Measurements from ENCODE around the gene TTLL11.

The TTLL11 gene

GRCh38 chr9:122091682-122092592, 1.2 kb downstream of the TTLL11 start:
- no peak for ATAC-seq
- no peak for TF ChIP-seq ZFP3 (CRISPR knock-in tag; IDR thresholded peaks at IDR 0.05)
- no peak for TF ChIP-seq ZC3H10 (CRISPR knock-in tag; IDR thresholded peaks at IDR 0.05)
- TF ChIP-seq, protein P1, sequence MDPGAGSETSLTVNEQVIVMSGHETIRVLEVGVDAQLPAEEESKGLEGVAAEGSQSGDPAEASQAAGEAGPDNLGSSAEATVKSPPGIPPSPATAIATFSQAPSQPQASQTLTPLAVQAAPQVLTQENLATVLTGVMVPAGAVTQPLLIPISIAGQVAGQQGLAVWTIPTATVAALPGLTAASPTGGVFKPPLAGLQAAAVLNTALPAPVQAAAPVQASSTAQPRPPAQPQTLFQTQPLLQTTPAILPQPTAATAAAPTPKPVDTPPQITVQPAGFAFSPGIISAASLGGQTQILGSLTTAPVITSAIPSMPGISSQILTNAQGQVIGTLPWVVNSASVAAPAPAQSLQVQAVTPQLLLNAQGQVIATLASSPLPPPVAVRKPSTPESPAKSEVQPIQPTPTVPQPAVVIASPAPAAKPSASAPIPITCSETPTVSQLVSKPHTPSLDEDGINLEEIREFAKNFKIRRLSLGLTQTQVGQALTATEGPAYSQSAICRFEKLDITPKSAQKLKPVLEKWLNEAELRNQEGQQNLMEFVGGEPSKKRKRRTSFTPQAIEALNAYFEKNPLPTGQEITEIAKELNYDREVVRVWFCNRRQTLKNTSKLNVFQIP (CRISPR knock-in tag; IDR thresholded peaks at IDR 0.05; ENCODE audit: borderline replicate concordance, low read depth): no peak
- no peak for TF ChIP-seq OSR1 (CRISPR knock-in tag; IDR thresholded peaks at IDR 0.05)
- TF ChIP-seq ZFP30 (CRISPR knock-in tag; IDR thresholded peaks at IDR 0.05): no peak
- TF ChIP-seq TOX (CRISPR knock-in tag; IDR thresholded peaks at IDR 0.05; ENCODE audit: borderline replicate concordance): no peak
- TF ChIP-seq TCF4 (CRISPR knock-in tag; IDR thresholded peaks at IDR 0.05; ENCODE audit: borderline replicate concordance): no peak

DNA sequence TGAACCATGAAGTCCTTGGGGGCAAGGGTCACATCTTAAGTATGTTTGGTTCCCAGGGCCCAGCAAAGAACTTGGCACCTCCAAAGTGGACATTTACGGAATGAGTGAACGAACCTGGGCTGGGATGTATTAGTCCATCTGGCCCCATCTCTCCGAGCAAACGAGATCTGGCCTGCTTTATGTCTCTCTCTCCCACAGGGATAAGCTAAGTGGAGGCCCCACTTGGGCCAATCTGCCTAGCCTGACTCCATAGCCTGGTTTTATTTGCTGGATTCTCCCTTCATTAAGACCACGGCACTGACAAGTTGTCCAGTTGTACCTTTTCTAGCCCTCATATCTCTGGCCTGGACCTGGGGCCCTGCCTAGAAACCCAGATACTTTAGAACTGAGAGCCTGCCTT, 2.1 kb downstream of the TTLL11 start:
- ATAC-seq: no peak
- TF ChIP-seq SNAI2 (CRISPR knock-in tag; IDR thresholded peaks at IDR 0.05) (no peak), ZNF70 (CRISPR knock-in tag; IDR thresholded peaks at IDR 0.05) (no peak), TOX (CRISPR knock-in tag; IDR thresholded peaks at IDR 0.05; ENCODE audit: borderline replicate concordance) (no peak), TSHZ2 (CRISPR knock-in tag; IDR thresholded peaks at IDR 0.05) (no peak), ZNF565 (CRISPR knock-in tag; conservative IDR thresholded peaks at IDR 0.05; ENCODE audit: low read depth) (no peak), CSRNP3 (CRISPR knock-in tag; IDR thresholded peaks at IDR 0.05) (no peak), ZFP3 (CRISPR knock-in tag; IDR thresholded peaks at IDR 0.05) (no peak), ZNF8 (CRISPR knock-in tag; IDR thresholded peaks at IDR 0.05) (no peak), CSDC2 (CRISPR knock-in tag; IDR thresholded peaks at IDR 0.05) (no peak), ARNTL (CRISPR knock-in tag; IDR thresholded peaks at IDR 0.05; ENCODE audit: borderline replicate concordance, low read depth) (no peak), ZFP30 (CRISPR knock-in tag; IDR thresholded peaks at IDR 0.05) (no peak), GLIS3 (CRISPR knock-in tag; IDR thresholded peaks at IDR 0.05) (no peak), PPARA (CRISPR knock-in tag; IDR thresholded peaks at IDR 0.05; ENCODE audit: borderline replicate concordance) (no peak), BACH2 (CRISPR knock-in tag; IDR thresholded peaks at IDR 0.05; ENCODE audit: borderline replicate concordance) (no peak), ZC3H10 (CRISPR knock-in tag; IDR thresholded peaks at IDR 0.05) (no peak), RARB (CRISPR knock-in tag; IDR thresholded peaks at IDR 0.05) (no peak)
- TF ChIP-seq, protein P2, sequence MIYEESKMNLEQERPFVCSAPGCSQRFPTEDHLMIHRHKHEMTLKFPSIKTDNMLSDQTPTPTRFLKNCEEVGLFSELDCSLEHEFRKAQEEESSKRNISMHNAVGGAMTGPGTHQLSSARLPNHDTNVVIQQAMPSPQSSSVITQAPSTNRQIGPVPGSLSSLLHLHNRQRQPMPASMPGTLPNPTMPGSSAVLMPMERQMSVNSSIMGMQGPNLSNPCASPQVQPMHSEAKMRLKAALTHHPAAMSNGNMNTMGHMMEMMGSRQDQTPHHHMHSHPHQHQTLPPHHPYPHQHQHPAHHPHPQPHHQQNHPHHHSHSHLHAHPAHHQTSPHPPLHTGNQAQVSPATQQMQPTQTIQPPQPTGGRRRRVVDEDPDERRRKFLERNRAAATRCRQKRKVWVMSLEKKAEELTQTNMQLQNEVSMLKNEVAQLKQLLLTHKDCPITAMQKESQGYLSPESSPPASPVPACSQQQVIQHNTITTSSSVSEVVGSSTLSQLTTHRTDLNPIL (CRISPR knock-in tag; IDR thresholded peaks at IDR 0.05; ENCODE audit: low read depth): no peak
- TF ChIP-seq, protein P1 (CRISPR knock-in tag; IDR thresholded peaks at IDR 0.05; ENCODE audit: borderline replicate concordance, low read depth): no peak

All from SK-N-SH treated with all-trans-retinoic acid at 6 μM for 48 hours (cell line).